Aorta (tissue), 5 donors: Measurements from ENCODE around the gene PNPLA7. TPM values are rescaled to one million over a fixed set of nuclear protein-coding genes. Genes with fewer than 3 reads are reported as not detected.
A peak's percentile ranks its signal among the peaks of the same experiment; 100 is the strongest.

ENCODE experiments used
- ATAC-seq: fragments of 200-7000 bp; cut with Tn5 transposase; one replicate; pipeline ENCODE4 v1.9.1; 2022; ENCODE audit warnings: moderate library complexity; ENCODE audit not compliant: low FRiP score
- DNase-seq, 2 donors: peaks; one replicate each; pipeline ENCODE4 v3.0.0-alpha.2; 2020
- H3K27ac ChIP-seq, 2 donors: one replicate each; pipeline ENCODE4 v1.5.1; 2013; ENCODE audit warnings: low read length in 2 of 2, mild to moderate bottlenecking in 2 of 2, moderate library complexity in 2 of 2, control low read depth in 1 of 2, inconsistent platforms in 1 of 2, low read depth in 1 of 2
- H3K27me3 ChIP-seq, 2 donors: one replicate each; pipeline ENCODE4 v1.6.1; 2013; ENCODE audit warnings: control low read depth in 1 of 2, low read length in 1 of 2, mild to moderate bottlenecking in 1 of 2, moderate library complexity in 1 of 2; ENCODE audit not compliant: insufficient read depth in 2 of 2, control insufficient read depth in 1 of 2
- H3K36me3 ChIP-seq, 2 donors: one replicate each; pipeline ENCODE4 v1.6.1; 2013; ENCODE audit warnings: control low read depth in 1 of 2, low read length in 1 of 2, mild to moderate bottlenecking in 1 of 2; ENCODE audit not compliant: insufficient read depth in 2 of 2, control insufficient read depth in 1 of 2
- H3K4me1 ChIP-seq, 2 donors: one replicate each; pipeline ENCODE4 v1.6.1; 2013; ENCODE audit warnings: low read length in 2 of 2, control low read depth in 1 of 2, mild to moderate bottlenecking in 1 of 2, moderate library complexity in 1 of 2; ENCODE audit not compliant: insufficient read depth in 2 of 2, control insufficient read depth in 1 of 2
- H3K4me3 ChIP-seq, 2 donors: one replicate each; pipeline ENCODE4 v1.5.1; 2013; ENCODE audit warnings: low read length in 2 of 2, control low read depth in 1 of 2, mild to moderate bottlenecking in 1 of 2
- H3K9me3 ChIP-seq: one replicate; pipeline ENCODE4 v1.6.1; 2013; ENCODE audit warnings: mild to moderate bottlenecking, low read length; ENCODE audit not compliant: control insufficient read depth
- WGBS, 2 donors: extraction: QIAGEN DNeasy Blood & Tissue Kit; methylation state at CpG; one replicate each; pipeline ENCODE4 v1.1.7; 2013; 5-methylcytosine and 5-hydroxymethylcytosine counted together
- intact Hi-C, 2 donors: fragments of 100-400 bp; cut with DNase I; formaldehyde crosslinking; loops; one replicate each; pipeline versions ENCODE4 v1.14.2 to v1.15.0; 2022
- polyA plus RNA-seq, 2 donors: library from polyadenylated mRNA; stranded (reverse); fragments of 200-250 nt; gene quantifications; one replicate each; pipeline ENCODE4 v1.2.3, GENCODE V29; 2013
- total RNA-seq, 2 donors: library from RNA; stranded (reverse); fragmentation: NEBNext Ultra II Directional; extraction: Animal tissue kit (Norgen Biotek cat#: 25700); gene quantifications; one replicate each; pipeline ENCODE4 v1.2.1, GENCODE V29; 2021
- donor health status: healthy with polysubstance abuse.
- donor health status: Bipolar disorder and iron deficiency.
- donor health status: DM: no; HTN: no; CAD: no.
- donor health status: DM: no; HTN: no; CAD: no.
- donor health status: DM: yes; HTN: yes; CAD: no.

PNPLA7 gene
- total and polyA plus RNA-seq, 4 donors: 2.1 to 36.6 (median 9.0) TPM

GRCh38 chr9:137433349-137433915, 116.8 kb downstream of the PNPLA7 start:
- H3K27ac ChIP-seq: no peak overlapping the region
- peak; percentile 41 to 77 for DNase-seq
- WGBS, 2 donors: 84 to 87% methylated on average over 18 to 19 of the region's 19 CpGs
- intact Hi-C loops: no loop called here
- no peaks in the 10 kb centered on the region for H3K27me3 ChIP-seq
- no peaks in the 10 kb centered on the region for H3K36me3 ChIP-seq
- no peaks in the 10 kb centered on the region for H3K4me1 ChIP-seq
- H3K9me3 ChIP-seq: no peaks in the 10 kb centered on the region
- ATAC-seq: no peak
- H3K4me3 ChIP-seq: no peak overlapping the region

GRCh38 chr9:137432687-137433348, 117.4 kb downstream of the PNPLA7 start:
- intact Hi-C loops: no loop called here
- ATAC-seq: no peak

GRCh38 chr9:137431416-137431931, 118.7 kb downstream of the PNPLA7 start:
- Histone ChIP-seq H3K27ac (no peak overlapping the region), H3K4me3 (no peak overlapping the region), H3K9me3 (no peaks in the 10 kb centered on the region), H3K27me3 (no peaks in the 10 kb centered on the region), H3K4me1 (no peaks in the 10 kb centered on the region), H3K36me3 (no peaks in the 10 kb centered on the region)
- no peak for ATAC-seq
- 89 to 91% methylated on average over 21 of the region's 21 CpGs for WGBS, 2 donors
- intact Hi-C loops: no loop called here
- DNase-seq: peak; percentile 40 to 68

More at GRCh38 chr9:137432687-137433348, 117.4 kb downstream of the PNPLA7 start:
- Histone ChIP-seq H3K4me1 (no peaks in the 10 kb centered on the region), H3K36me3 (no peaks in the 10 kb centered on the region), H3K4me3 (no peak overlapping the region), H3K27ac (no peak overlapping the region), H3K27me3 (no peaks in the 10 kb centered on the region), H3K9me3 (no peaks in the 10 kb centered on the region)
- DNase-seq: peak; percentile 42 to 73
- WGBS, 2 donors: 93 to 96% methylated on average over 19 to 20 of the region's 20 CpGs

- H3K4me3 ChIP-seq: no peak overlapping the region
- intact Hi-C loops: no loop called here
- H3K27me3 ChIP-seq: no peaks in the 10 kb centered on the region
- H3K4me1 ChIP-seq: no peaks in the 10 kb centered on the region
- H3K27ac ChIP-seq: no peak overlapping the region
- no peaks in the 10 kb centered on the region for H3K36me3 ChIP-seq
- DNase-seq (peak; percentile 30 to 53), ATAC-seq (no peak)
- WGBS, 2 donors: 84% methylated on average over 26 to 27 of the region's 27 CpGs
- H3K9me3 ChIP-seq: no peaks in the 10 kb centered on the region
Observed at GRCh38 chr9:137430723-137431415, 119.3 kb downstream of the PNPLA7 start.

GRCh38 chr9:137429974-137430722, 120.1 kb downstream of the PNPLA7 start:
- DNase-seq (peak; percentile 45 to 71), ATAC-seq (no peak)
- Histone ChIP-seq H3K4me1 (no peaks in the 10 kb centered on the region), H3K27me3 (no peaks in the 10 kb centered on the region), H3K4me3 (no peak overlapping the region), H3K9me3 (no peaks in the 10 kb centered on the region), H3K36me3 (no peaks in the 10 kb centered on the region), H3K27ac (no peak overlapping the region)
- 41 to 49% methylated on average over 32 to 34 of the region's 34 CpGs for WGBS, 2 donors
- intact Hi-C loops: loop anchor here in 1 of 2 donors (10.0 kb wide), 1 partner anchor 95 kb away; no protein-coding TSS in a partner anchor

- ATAC-seq (no peak), DNase-seq (peak; percentile 39 to 61)
- 67 to 73% methylated on average over 14 of the region's 14 CpGs for WGBS, 2 donors
- no peak overlapping the region for H3K4me3 ChIP-seq
- H3K27ac ChIP-seq: no peak overlapping the region
- no peaks in the 10 kb centered on the region for H3K36me3 ChIP-seq
- intact Hi-C loops: loop anchor here in 1 of 2 donors (10.0 kb wide), 1 partner anchor 95 kb away; no protein-coding TSS in a partner anchor
- H3K4me1 ChIP-seq: no peaks in the 10 kb centered on the region
- H3K9me3 ChIP-seq: no peaks in the 10 kb centered on the region
- no peaks in the 10 kb centered on the region for H3K27me3 ChIP-seq
Observed at GRCh38 chr9:137429546-137429890, 120.7 kb downstream of the PNPLA7 start.

- Histone ChIP-seq H3K27me3 (no peaks in the 10 kb centered on the region), H3K27ac (no peak overlapping the region), H3K4me1 (no peaks in the 10 kb centered on the region), H3K9me3 (no peaks in the 10 kb centered on the region), H3K36me3 (no peaks in the 10 kb centered on the region), H3K4me3 (no peak overlapping the region)
- DNase-seq: peak; percentile 42 to 58
- intact Hi-C loops: loop anchor here in 1 of 2 donors (10.0 kb wide), 1 partner anchor 96 kb away; no protein-coding TSS in a partner anchor
- 81 to 82% methylated on average over 23 to 27 of the region's 27 CpGs for WGBS, 2 donors
- ATAC-seq: no peak
Observed at GRCh38 chr9:137428841-137429545, 121.2 kb downstream of the PNPLA7 start.

- DNase-seq (peak in 1 of 2 donors; percentile 66), ATAC-seq (no peak)
- H3K36me3 ChIP-seq: no peaks in the 10 kb centered on the region
- intact Hi-C loops: loop anchor here in 1 of 2 donors (10.0 kb wide), 1 partner anchor 97 kb away; no protein-coding TSS in a partner anchor
- no peak overlapping the region for H3K27ac ChIP-seq
- H3K9me3 ChIP-seq: no peaks in the 10 kb centered on the region
- H3K4me1 ChIP-seq: no peaks in the 10 kb centered on the region
- H3K27me3 ChIP-seq: no peaks in the 10 kb centered on the region
- WGBS, 2 donors: 80% methylated on average over 6 of the region's 6 CpGs
- H3K4me3 ChIP-seq: no peak overlapping the region
Observed at GRCh38 chr9:137428311-137428630, 121.9 kb downstream of the PNPLA7 start.
